K562 (cell line): ENCODE data around the gene LOC101059915.
"Not testable (repeated sequence)": the region's sequence is repeated elsewhere in the genome, so short reads cannot be mapped to it uniquely, and the experiment has no call there.

Experiments used
- ATAC-seq: fragments of 200-7000 bp; cut with Tn5 transposase; 3 replicates; pipeline ENCODE4 v1.9.1; 2020; ENCODE audit warnings: moderate library complexity
- BruUV-seq: library from RNA; stranded (reverse); fragments of 400-500 nt; replicated peaks from 2 replicates; lab custom pipeline; 2021; lab: Mats Ljungman, UMichigan
- CTCF ChIA-PET: fragments of 300-600 bp; formaldehyde crosslinking; extraction: SDS; loops from one replicate; lab custom pipeline; 2021; ENCODE audit warnings: low intra/inter-chr PET ratio; lab: Yijun Ruan, JAX
- POLR2A ChIA-PET: fragments of 300-600, 350-650 bp; sonication (Branson Sonifier 250); formaldehyde crosslinking; extraction: SDS; loops from one replicate; lab custom pipeline; 2021; ENCODE audit warnings: antibody characterized with exemption, inconsistent platforms; lab: Yijun Ruan, JAX
- DNase-seq, 4 experiments: peaks; one replicate each; pipeline versions ENCODE4 v3.0.0 to v3.0.0-alpha.2; 2011 to 2018; ENCODE audit warnings: low spot score in 3 of 4, mixed read lengths in 3 of 4; ENCODE audit errors: extremely low read depth in 1 of 4
- FAIRE-seq: peaks from 2 replicates; lab custom pipeline; 2011; peaks lifted over from hg19 to GRCh38; lab: Jason Lieb, UNC
- H2AFZ ChIP-seq: 2 replicates; pipeline ENCODE4 v1.6.0; 2011; ENCODE audit warnings: low read depth, low read length, control low read depth, inconsistent platforms
- H3K27ac ChIP-seq: fragments of 200-600 bp; 3 replicates; pipeline ENCODE4 v1.8.0; 2011; ENCODE audit warnings: low read depth, mild to moderate bottlenecking, control low read depth, inconsistent platforms, low read length, moderate library complexity, mixed read lengths; ENCODE audit errors: extremely low read depth
- H3K27me3 ChIP-seq, 2 experiments: fragments of 300-600 bp in 1 of 2; 2 replicates in 1 of 2; 3 replicates in 1 of 2; pipeline versions ENCODE4 v1.6.0 to v1.8.0; 2011; ENCODE audit warnings: inconsistent platforms in 2 of 2, low read length in 2 of 2, mild to moderate bottlenecking in 1 of 2, mixed read lengths in 1 of 2, moderate library complexity in 1 of 2; ENCODE audit not compliant: control insufficient read depth in 2 of 2, insufficient read depth in 2 of 2
- H3K36me3 ChIP-seq: fragments of 300-600 bp; 3 replicates; pipeline ENCODE4 v1.8.0; 2011; ENCODE audit warnings: mild to moderate bottlenecking, low read length, inconsistent platforms; ENCODE audit not compliant: control insufficient read depth, insufficient read depth
- H3K4me1 ChIP-seq, 2 experiments: fragments of 200-600 bp in 1 of 2; replicated peaks in 1 of 2; 2 replicates in 1 of 2; 3 replicates in 1 of 2; pipeline versions ENCODE4 v1.5.1 to v1.8.0; 2011; ENCODE audit warnings: inconsistent platforms in 2 of 2, low read length in 2 of 2, mild to moderate bottlenecking in 1 of 2, mixed read lengths in 1 of 2, moderate library complexity in 1 of 2; ENCODE audit not compliant: control insufficient read depth in 2 of 2, insufficient read depth in 2 of 2
- H3K4me2 ChIP-seq: 2 replicates; pipeline ENCODE4 v1.6.1; 2011; ENCODE audit warnings: low read length, control low read depth, inconsistent platforms, mixed read lengths; ENCODE audit not compliant: insufficient read depth
- H3K4me3 ChIP-seq: fragments of 200-600 bp; sonication (generic), shearing (Covaris generic); 2 replicates; pipeline ENCODE4 v1.5.1; 2016; ENCODE audit warnings: control low read depth, inconsistent platforms
- H3K79me2 ChIP-seq: fragments of 200-600 bp; 3 replicates; pipeline ENCODE4 v1.8.0; 2011; ENCODE audit warnings: low read length, inconsistent platforms; ENCODE audit not compliant: control insufficient read depth, insufficient read depth
- H3K9ac ChIP-seq, 2 experiments: 2 replicates each; pipeline versions ENCODE4 v1.6.0 to v1.6.1; 2011; ENCODE audit warnings: low read depth in 2 of 2, low read length in 2 of 2, control low read depth in 1 of 2, inconsistent platforms in 1 of 2, mild to moderate bottlenecking in 1 of 2, mixed read lengths in 1 of 2; ENCODE audit not compliant: insufficient read depth in 1 of 2
- H3K9me1 ChIP-seq: one replicate; pipeline ENCODE4 v1.6.0; 2011; ENCODE audit warnings: inconsistent platforms, mild to moderate bottlenecking, low read length, moderate library complexity; ENCODE audit not compliant: control insufficient read depth, insufficient read depth
- H3K9me3 ChIP-seq: replicated peaks from 2 replicates; pipeline ENCODE4 v1.5.1; 2011; ENCODE audit warnings: low read depth, low read length, inconsistent platforms; ENCODE audit not compliant: control insufficient read depth, insufficient read depth
- H4K20me1 ChIP-seq: replicated peaks from 2 replicates; pipeline ENCODE4 v1.6.1; 2011; ENCODE audit warnings: low read length, inconsistent platforms, mixed read lengths; ENCODE audit not compliant: control insufficient read depth, insufficient read depth
- CBFA2T3 ChIP-seq: fragments of 450-650 bp; IDR thresholded peaks from 2 replicates; pipeline ENCODE4 v1.6.1; 2017
- EP400 ChIP-seq: fragments of 450-650 bp; IDR thresholded peaks from 2 replicates; pipeline ENCODE4 v1.6.1; 2017; ENCODE audit warnings: antibody characterized with exemption, mild to moderate bottlenecking, moderate library complexity
- ZNF592 ChIP-seq: fragments of 450-650 bp; IDR thresholded peaks from 2 replicates; pipeline ENCODE4 v1.6.1; 2017; ENCODE audit warnings: antibody characterized with exemption, mild to moderate bottlenecking
- WGBS: fragments of 100-300 bp; shearing (Covaris generic); methylation state at CpG from one replicate; pipeline ENCODE4 v1.1.6; 2016; ENCODE audit warnings: low coverage, mixed read lengths; ENCODE audit not compliant: insufficient coverage; ENCODE audit errors: missing lambda C conversion rate; 5-methylcytosine and 5-hydroxymethylcytosine counted together
- in situ Hi-C: fragments of 300-500 bp; cut with MboI; formaldehyde crosslinking; loops from 4 replicates; pipeline ENCODE4 v1.15.0; 2018; ENCODE audit warnings: inconsistent platforms, mixed read lengths
- intact Hi-C: fragments of 100-400 bp; cut with micrococcal nuclease; formaldehyde crosslinking; loops from 2 replicates; pipeline ENCODE4 v1.14.2; 2022
- TF ChIP-seq, protein P1 (sequence below), 2 experiments: fragments of 450-650 bp; conservative IDR thresholded peaks; 2 replicates each; pipeline ENCODE4 v1.6.1; 2017; ENCODE audit warnings: mild to moderate bottlenecking in 2 of 2, moderate library complexity in 2 of 2

LOC101059915 gene

GRCh38 chrX:71644406-71644805, 22.9 kb upstream of the LOC101059915 start:
- H2AFZ ChIP-seq, POLR2A ChIA-PET, H3K27ac ChIP-seq, H3K4me1 ChIP-seq, DNase-seq, H3K9me1 ChIP-seq, H3K4me3 ChIP-seq, H3K36me3 ChIP-seq, H4K20me1 ChIP-seq, H3K4me2 ChIP-seq, BruUV-seq, in situ Hi-C loops, H3K9me3 ChIP-seq, ATAC-seq, FAIRE-seq, H3K9ac ChIP-seq, H3K27me3 ChIP-seq, CTCF ChIA-PET, H3K79me2 ChIP-seq: not testable (repeated sequence)
- intact Hi-C loops, result loop anchor here (10.0 kb wide), 1 partner anchor 670 kb away; no protein-coding TSS in a partner anchor
- 0% methylated on average over 3 of the region's 6 CpGs for WGBS
- peak; percentile 24; the same call in 1 of the 2 replicates for TF ChIP-seq EP400
- TF ChIP-seq CBFA2T3, result peak; percentile 56; the same call in 1 of the 2 replicates
- 0 out of 2 replicates have a peak, but pooled peaks have one; percentile 20 for TF ChIP-seq ZNF592
- TF ChIP-seq, protein P1, sequence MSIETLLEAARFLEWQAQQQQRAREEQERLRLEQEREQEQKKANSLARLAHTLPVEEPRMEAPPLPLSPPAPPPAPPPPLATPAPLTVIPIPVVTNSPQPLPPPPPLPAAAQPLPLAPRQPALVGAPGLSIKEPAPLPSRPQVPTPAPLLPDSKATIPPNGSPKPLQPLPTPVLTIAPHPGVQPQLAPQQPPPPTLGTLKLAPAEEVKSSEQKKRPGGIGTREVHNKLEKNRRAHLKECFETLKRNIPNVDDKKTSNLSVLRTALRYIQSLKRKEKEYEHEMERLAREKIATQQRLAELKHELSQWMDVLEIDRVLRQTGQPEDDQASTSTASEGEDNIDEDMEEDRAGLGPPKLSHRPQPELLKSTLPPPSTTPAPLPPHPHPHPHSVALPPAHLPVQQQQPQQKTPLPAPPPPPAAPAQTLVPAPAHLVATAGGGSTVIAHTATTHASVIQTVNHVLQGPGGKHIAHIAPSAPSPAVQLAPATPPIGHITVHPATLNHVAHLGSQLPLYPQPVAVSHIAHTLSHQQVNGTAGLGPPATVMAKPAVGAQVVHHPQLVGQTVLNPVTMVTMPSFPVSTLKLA (conservative IDR thresholded peaks at IDR 0.05), result peak in 1 of 2 experiments; percentile 38; a peak in 1 of 4 replicates
